Neural crest cell (in vitro differentiated cells): ENCODE data around the gene POLR1B. TPM values are rescaled to one million over a fixed set of nuclear protein-coding genes. Genes with fewer than 3 reads are reported as not detected.
"Not testable (repeated sequence)": the region's sequence is repeated elsewhere in the genome, so short reads cannot be mapped to it uniquely, and the experiment has no call there.

Experiments used
- DNase-seq: peaks from one replicate; pipeline ENCODE4 v3.0.0; 2021; ENCODE audit warnings: low read depth, mixed read lengths, low spot score
- H3K27ac Mint-ChIP-seq: one replicate; pipeline ENCODE4 v1.8.0; 2021; ENCODE audit warnings: mild to moderate bottlenecking, mixed read lengths; ENCODE audit not compliant: unreplicated experiment
- H3K27me3 Mint-ChIP-seq: 2 replicates; pipeline ENCODE4 v1.8.0; 2021; ENCODE audit warnings: low read depth, mild to moderate bottlenecking, mixed read lengths
- H3K36me3 Mint-ChIP-seq: 2 replicates; pipeline ENCODE4 v1.8.0; 2021; ENCODE audit warnings: low read depth, mild to moderate bottlenecking, mixed read lengths
- H3K4me1 Mint-ChIP-seq: 2 replicates; pipeline ENCODE4 v1.8.0; 2021; ENCODE audit warnings: mixed read lengths
- H3K4me3 Mint-ChIP-seq: one replicate; pipeline ENCODE4 v1.8.0; 2021; ENCODE audit warnings: mild to moderate bottlenecking, mixed read lengths
- H3K9me3 Mint-ChIP-seq: 2 replicates; pipeline ENCODE4 v1.8.0; 2021; ENCODE audit warnings: mixed read lengths
- total RNA-seq: library from RNA; stranded (reverse); gene quantifications from 2 replicates; pipeline ENCODE4 v1.2.1, GENCODE V29; 2021
- TF ChIP-seq, protein P1 (sequence below): fragments of 200-600 bp; sonication (generic); conservative IDR thresholded peaks from 2 replicates; pipeline ENCODE4 v1.5.0; 2021; ENCODE audit warnings: antibody characterized with exemption, mild to moderate bottlenecking

The POLR1B gene
- total RNA-seq, 1 donor from 2014 or later, result 39.9 TPM

GRCh38 chr2:112614201-112614840 lies 72.1 kb downstream of the POLR1B start:
- no peak overlapping the region for H3K4me3 Mint-ChIP-seq
- no peak for DNase-seq
- TF ChIP-seq, protein P1, sequence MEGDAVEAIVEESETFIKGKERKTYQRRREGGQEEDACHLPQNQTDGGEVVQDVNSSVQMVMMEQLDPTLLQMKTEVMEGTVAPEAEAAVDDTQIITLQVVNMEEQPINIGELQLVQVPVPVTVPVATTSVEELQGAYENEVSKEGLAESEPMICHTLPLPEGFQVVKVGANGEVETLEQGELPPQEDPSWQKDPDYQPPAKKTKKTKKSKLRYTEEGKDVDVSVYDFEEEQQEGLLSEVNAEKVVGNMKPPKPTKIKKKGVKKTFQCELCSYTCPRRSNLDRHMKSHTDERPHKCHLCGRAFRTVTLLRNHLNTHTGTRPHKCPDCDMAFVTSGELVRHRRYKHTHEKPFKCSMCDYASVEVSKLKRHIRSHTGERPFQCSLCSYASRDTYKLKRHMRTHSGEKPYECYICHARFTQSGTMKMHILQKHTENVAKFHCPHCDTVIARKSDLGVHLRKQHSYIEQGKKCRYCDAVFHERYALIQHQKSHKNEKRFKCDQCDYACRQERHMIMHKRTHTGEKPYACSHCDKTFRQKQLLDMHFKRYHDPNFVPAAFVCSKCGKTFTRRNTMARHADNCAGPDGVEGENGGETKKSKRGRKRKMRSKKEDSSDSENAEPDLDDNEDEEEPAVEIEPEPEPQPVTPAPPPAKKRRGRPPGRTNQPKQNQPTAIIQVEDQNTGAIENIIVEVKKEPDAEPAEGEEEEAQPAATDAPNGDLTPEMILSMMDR, result no peak
- H3K36me3 Mint-ChIP-seq, result no peaks in the 10 kb centered on the region
- H3K27ac Mint-ChIP-seq, result no peak overlapping the region
- peaks cover 5% of the 10 kb centered on the region for H3K9me3 Mint-ChIP-seq
- H3K27me3 Mint-ChIP-seq, result peaks cover 19% of the 10 kb centered on the region
- H3K4me1 Mint-ChIP-seq, result no peaks in the 10 kb centered on the region

DNA sequence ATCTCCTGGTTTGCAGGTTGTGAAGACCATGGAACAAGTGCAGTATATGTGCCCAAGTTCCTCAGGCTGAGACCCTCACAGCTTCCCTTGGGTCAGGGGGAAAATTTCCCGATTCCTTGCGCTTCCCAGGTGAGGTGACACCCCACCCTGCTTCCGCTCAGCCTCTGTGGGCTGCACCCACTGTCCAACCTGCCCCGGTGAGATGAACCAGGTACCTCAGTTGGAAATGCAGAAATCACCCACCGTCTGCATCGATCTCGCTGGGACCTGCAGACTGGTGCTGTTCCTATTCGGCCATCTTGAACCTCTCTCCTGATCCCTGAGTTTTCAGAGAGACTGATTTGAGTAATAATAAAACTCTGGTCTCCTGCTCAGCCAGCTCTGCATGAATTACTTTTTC lies 72.8 kb downstream of the POLR1B start:
- DNase-seq, result no peak
- Mint-ChIP-seq H3K4me1 (no peaks in the 10 kb centered on the region), H3K9me3 (peaks cover 3% of the 10 kb centered on the region), H3K36me3 (no peaks in the 10 kb centered on the region), H3K27ac (no peak overlapping the region), H3K4me3 (no peak overlapping the region), H3K27me3 (peaks cover 18% of the 10 kb centered on the region)
- TF ChIP-seq, protein P1, result no peak

GRCh38 chr2:112615798-112616197 lies 73.5 kb downstream of the POLR1B start:
- not testable (repeated sequence) for H3K4me1 Mint-ChIP-seq, H3K36me3 Mint-ChIP-seq, H3K9me3 Mint-ChIP-seq, H3K27ac Mint-ChIP-seq, H3K4me3 Mint-ChIP-seq, DNase-seq
- H3K27me3 Mint-ChIP-seq, result peaks cover 11% of the 10 kb centered on the region

GRCh38 chr2:112618383-112618782 lies 76.1 kb downstream of the POLR1B start:
- TF ChIP-seq, protein P1, result no peak
- no peak overlapping the region for H3K4me3 Mint-ChIP-seq
- H3K9me3 Mint-ChIP-seq, result no peaks in the 10 kb centered on the region
- no peaks in the 10 kb centered on the region for H3K36me3 Mint-ChIP-seq
- no peak for DNase-seq
- H3K4me1 Mint-ChIP-seq, result no peaks in the 10 kb centered on the region
- H3K27me3 Mint-ChIP-seq, result peaks cover 5% of the 10 kb centered on the region
- no peak overlapping the region for H3K27ac Mint-ChIP-seq

DNA sequence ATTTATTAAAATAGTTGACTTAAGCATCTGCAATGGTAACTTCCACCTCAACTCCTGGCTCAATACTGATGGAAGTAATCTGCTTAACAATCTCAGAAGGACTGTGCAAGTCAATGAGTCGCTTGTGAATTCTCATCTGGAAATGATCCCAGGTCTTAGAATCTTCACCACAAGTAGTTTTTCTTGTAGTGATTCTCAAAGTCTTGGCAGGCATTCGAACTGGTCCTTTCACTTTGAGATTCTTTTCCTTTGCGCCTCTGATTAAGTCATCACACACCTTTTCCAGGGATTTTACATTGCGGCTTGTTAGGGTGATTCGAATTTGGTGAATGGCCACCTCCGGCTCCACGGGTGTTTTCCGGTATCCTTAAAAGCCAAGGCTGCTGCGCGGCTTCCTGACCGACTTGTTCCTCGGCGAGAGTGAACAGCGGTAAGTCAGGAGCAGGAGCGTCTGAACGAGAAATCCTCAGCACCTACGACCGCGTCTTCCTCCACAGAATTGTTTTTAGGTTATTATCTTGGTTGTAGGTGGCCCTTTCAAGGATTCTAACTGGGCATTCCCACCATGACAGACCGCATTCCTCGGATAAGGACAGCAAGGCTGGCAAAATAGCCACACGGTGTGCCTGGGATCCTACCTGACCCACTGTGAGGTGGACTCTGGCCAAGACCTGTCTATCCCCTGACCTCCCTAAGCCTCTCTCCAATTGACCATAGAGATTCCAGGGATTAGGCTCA lies 79.7 kb downstream of the POLR1B start:
- Mint-ChIP-seq H3K9me3 (no peaks in the 10 kb centered on the region), H3K4me3 (no peak overlapping the region), H3K4me1 (no peaks in the 10 kb centered on the region), H3K27me3 (peaks cover 5% of the 10 kb centered on the region), H3K27ac (no peak overlapping the region), H3K36me3 (no peaks in the 10 kb centered on the region)
- TF ChIP-seq, protein P1, result no peak
- DNase-seq, result no peak

- Mint-ChIP-seq H3K36me3 (no peaks in the 10 kb centered on the region), H3K9me3 (no peaks in the 10 kb centered on the region), H3K27ac (no peak overlapping the region), H3K27me3 (peaks cover 5% of the 10 kb centered on the region), H3K4me1 (no peaks in the 10 kb centered on the region), H3K4me3 (no peak overlapping the region)
- TF ChIP-seq, protein P1, result no peak
- no peak for DNase-seq
Measured at GRCh38 chr2:112622528-112622849, 80.2 kb downstream of the POLR1B start.
